Omental fat pad (tissue), 4 donors: ENCODE results near the gene TPO. TPM values are rescaled to one million over a fixed set of nuclear protein-coding genes. Genes with fewer than 3 reads are reported as not detected.

Experiments used
- ATAC-seq: fragments of 150-250 bp; one replicate; pipeline ENCODE4 v1.9.1; 2016; ENCODE audit warnings: mild to moderate bottlenecking, moderate library complexity; ENCODE audit not compliant: low FRiP score
- DNase-seq: peaks from one replicate; pipeline ENCODE4 v3.0.0-alpha.2; 2019; ENCODE audit warnings: low spot score
- total RNA-seq, 4 donors: library from RNA; depleted of rRNA; stranded (reverse); fragments of >200 nt; gene quantifications; one replicate each; pipeline ENCODE4 v1.1.0, GENCODE V29; 2016
- TF ChIP-seq, protein P1 (sequence below), 3 donors: fragments of 450-650 bp; IDR thresholded peaks; one replicate each; pipeline ENCODE4 v1.5.1; 2016 to 2017; ENCODE audit warnings: antibody characterized with exemption in 3 of 3, mild to moderate bottlenecking in 3 of 3, moderate library complexity in 2 of 3

The TPO gene
- total RNA-seq, 4 donors from 2014 or later = 3.0 to 27.1 (median 13.1) TPM

DNA sequence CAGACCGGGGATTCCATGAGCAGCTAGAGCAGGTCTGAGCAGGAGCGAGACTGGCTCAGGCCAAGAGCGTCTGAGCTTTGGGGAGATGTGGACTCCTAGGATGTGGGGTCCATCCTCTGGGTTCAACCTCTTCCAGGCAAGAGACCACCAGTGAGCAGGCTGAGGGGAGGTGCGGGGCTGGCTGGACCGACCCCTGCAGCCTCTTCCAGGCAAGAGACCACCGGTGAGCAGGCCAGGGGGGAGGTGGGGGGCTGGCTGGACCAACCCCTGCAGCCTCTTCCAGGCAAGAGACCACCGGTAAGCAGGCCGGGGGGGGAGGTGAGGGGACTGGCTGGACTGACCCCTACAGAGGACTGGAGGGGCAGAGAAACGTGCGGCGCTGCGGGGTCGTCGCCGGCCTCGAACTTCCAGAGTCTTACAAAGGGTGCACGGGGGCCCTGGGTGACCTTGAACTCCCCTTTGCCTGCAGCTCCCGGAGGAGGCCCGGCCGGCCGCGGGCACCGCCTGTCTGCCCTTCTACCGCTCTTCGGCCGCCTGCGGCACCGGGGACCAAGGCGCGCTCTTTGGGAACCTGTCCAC, 63.4 kb downstream of the TPO start:
- TF ChIP-seq, protein P1, sequence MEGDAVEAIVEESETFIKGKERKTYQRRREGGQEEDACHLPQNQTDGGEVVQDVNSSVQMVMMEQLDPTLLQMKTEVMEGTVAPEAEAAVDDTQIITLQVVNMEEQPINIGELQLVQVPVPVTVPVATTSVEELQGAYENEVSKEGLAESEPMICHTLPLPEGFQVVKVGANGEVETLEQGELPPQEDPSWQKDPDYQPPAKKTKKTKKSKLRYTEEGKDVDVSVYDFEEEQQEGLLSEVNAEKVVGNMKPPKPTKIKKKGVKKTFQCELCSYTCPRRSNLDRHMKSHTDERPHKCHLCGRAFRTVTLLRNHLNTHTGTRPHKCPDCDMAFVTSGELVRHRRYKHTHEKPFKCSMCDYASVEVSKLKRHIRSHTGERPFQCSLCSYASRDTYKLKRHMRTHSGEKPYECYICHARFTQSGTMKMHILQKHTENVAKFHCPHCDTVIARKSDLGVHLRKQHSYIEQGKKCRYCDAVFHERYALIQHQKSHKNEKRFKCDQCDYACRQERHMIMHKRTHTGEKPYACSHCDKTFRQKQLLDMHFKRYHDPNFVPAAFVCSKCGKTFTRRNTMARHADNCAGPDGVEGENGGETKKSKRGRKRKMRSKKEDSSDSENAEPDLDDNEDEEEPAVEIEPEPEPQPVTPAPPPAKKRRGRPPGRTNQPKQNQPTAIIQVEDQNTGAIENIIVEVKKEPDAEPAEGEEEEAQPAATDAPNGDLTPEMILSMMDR (IDR thresholded peaks at IDR 0.05) = no peak
- DNase-seq (no peak), ATAC-seq (no peak)

DNA sequence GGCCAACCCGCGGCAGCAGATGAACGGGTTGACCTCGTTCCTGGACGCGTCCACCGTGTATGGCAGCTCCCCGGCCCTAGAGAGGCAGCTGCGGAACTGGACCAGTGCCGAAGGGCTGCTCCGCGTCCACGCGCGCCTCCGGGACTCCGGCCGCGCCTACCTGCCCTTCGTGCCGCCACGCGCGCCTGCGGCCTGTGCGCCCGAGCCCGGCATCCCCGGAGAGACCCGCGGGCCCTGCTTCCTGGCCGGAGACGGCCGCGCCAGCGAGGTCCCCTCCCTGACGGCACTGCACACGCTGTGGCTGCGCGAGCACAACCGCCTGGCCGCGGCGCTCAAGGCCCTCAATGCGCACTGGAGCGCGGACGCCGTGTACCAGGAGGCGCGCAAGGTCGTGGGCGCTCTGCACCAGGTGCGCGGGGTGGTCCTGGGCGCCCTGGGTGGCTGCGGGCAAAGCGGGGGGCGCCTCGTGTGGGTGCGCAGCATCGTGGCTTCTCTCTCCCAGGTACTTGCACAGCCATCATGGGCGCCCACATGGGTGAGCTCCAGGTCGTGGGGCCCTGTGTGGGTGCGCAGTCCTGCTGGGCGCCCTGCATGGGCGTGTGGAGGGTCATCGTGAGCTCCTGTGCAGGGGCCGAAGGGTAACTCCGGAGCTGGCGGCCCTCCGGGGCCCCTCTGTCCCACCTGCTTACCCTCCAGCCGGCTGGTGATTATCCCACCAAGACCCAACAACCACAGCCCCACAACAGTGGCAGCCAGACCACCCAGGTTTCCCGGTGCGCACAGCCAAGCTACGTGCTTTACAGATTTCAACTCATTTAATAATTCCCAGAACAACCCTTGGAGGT, 64.2 kb downstream of the TPO start:
- TF ChIP-seq, protein P1 (IDR thresholded peaks at IDR 0.05) = no peak
- ATAC-seq (no peak), DNase-seq (no peak)

DNA sequence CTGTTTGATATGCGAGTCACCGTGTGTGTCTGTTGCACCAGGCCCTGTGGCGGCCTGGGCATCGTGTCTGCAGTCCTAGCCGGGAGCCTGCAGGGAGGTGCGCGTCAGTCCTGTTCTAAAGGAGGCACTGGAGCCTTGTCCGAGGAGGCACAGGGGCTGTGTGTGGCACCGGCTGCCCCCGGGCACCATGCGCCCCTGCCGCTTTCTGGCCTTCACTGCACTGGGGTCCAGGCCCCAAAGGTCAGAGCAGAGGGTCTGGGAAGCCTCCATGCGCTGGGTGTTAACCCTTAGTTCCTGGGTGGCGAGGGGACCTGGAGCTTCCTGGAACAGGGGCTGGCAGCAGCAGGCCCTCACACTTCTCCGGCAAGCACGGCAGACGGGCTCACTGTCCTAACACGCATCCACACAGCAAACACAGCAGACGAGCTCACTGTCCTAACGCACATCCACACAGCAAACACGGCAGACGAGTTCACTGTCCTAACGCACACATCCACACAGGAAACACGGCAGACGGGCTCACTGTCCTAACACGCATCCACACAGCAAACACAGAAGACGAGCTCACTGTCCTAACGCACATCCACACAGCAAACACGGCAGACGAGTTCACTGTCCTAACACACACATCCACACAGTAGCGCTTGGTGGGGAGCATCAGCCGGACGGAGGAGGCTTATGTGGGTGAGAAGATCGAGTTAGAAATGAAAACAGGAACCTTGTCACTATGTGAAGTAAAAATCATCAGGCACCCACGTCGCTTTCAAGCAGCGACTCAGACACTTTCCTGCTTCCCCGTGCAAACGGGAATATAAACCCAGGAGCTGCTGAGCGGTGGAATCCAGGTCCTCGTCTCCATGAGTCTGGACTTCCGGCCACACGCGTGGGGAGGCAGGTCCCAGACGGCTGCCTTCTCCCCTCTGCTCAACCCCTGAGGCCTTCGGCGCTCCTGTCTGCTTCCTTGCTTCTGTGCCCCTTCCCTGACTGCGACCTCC, 65.3 kb downstream of the TPO start:
- DNase-seq (no peak), ATAC-seq (no peak)
- TF ChIP-seq, protein P1 (IDR thresholded peaks at IDR 0.05) = no peak

DNA sequence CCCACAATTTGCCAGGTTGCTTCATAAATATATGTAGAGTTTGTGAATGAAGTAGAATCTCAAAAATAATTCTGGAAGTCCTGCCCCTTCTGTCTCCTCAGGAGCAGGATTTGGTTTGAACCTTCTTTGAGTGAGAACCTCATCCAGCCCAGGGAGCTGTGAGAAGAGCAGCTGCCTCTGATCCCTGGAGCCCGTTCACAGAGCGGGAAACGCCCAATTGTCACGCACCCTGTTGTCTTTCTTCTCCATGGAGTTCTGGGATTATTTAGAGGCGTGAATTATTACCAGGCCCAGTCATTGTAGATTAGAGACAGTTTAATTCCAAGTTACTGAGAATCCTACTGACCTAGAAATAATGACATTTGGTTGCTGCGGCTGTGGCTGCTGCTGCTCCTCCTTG, 66.1 kb downstream of the TPO start:
- no peak for ATAC-seq
- DNase-seq = no peak

DNA sequence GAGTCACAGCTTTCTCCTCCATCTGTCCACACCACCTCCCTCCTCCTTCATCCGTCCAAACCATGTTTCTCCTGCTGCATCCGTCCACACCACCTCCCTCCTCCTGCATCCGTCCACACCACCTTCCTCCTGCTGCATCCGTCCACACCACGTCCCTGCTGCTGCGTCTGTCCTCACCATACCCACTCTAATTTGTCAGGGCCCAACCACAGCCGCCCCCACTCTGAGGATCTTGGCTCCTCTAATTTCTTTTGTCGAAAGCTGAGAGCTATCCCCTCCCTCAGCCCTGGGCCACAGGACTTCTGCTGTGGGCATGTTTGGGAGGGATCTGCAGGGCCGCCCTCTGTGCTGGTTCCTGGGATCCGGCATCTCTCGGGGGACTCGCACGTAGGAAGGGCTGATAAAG, 67.4 kb downstream of the TPO start:
- peak; percentile 46 for ATAC-seq
- DNase-seq = no peak
- TF ChIP-seq, protein P1 (IDR thresholded peaks at IDR 0.05) = no peak

More for the DNA sequence above, 66.1 kb downstream of the TPO start:
- TF ChIP-seq, protein P1 (IDR thresholded peaks at IDR 0.05) = no peak

DNA sequence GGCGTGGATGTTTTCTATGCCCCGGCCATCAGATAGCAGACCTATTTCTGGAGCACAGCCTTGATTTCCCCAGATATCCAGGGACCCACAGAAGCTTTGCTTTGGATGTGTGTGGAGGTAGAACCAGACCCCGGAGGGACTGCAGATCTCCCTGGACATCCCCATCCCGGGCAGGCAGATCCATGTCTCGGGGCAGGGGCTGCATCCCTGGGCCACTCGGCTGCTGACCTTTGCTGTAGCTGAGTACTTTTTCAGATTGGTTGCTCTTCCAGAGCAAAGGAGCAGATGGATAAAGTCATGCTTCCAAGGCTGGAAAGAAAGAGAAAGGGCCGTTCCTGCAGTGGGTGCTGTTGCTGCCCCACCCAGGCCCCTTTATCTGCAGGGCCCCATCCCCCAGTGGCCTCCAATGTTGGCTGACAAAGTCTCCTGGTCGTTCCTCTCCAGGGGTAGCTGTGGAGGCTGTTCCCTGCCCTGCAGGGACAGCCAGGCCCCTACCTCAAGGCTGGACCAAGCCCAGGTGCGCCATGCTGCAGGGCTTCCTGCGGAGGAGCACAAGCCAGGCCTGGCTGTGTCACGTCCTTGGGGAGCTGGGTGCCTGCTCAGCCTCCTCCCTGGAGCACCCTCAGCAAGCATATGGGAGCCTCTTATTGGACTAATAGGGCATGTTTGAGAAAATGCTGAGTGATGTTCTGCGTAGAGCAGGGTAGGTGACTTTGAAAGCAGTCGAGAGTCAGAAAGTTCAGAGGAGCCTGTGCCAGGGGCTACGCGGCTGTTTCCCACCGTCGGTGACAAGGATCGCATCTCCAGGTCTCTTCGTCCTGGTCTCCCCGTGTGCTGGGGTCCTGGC, 68.4 kb downstream of the TPO start:
- no peak for DNase-seq
- TF ChIP-seq, protein P1 (IDR thresholded peaks at IDR 0.05) = no peak
- ATAC-seq = no peak
